Measurements from ENCODE around the gene CCDC54.

- TF ChIP-seq CTCF (IDR thresholded peaks at IDR 0.05), result no peak
- TF ChIP-seq EZH2 (IDR thresholded peaks at IDR 0.05), result no peak
- no peak for TF ChIP-seq EZH2phosphoT487 (IDR thresholded peaks at IDR 0.05)
Measured at GRCh38 chr3:107329088-107329487, 48.2 kb upstream of the CCDC54 start.

Measured in neural progenitor cell (in vitro differentiated cells).